ENCODE results near the gene MMP14.

- no peak for TF ChIP-seq CTCF (IDR thresholded peaks at IDR 0.05)
- no peak for TF ChIP-seq POLR2A (IDR thresholded peaks at IDR 0.05)
- no peak for TF ChIP-seq POLR2AphosphoS5 (IDR thresholded peaks at IDR 0.05; ENCODE audit: insufficient read depth in 1 of 2, low read depth in 1 of 2)
These were observed 60.4 kb downstream of the MMP14 start for GRCh38 chr14:22896760-22897159.

Data from vagina (tissue), 2 donors.